NCI-H128 (cell line): ENCODE measurements around the gene SLFN13.
"Not testable (repeated sequence)": the region's sequence is repeated elsewhere in the genome, so short reads cannot be mapped to it uniquely, and the experiment has no call there.

Experiments used
- DNase-seq: peaks from one replicate; lab custom pipeline; 2025; ENCODE audit not compliant: unreplicated experiment; lab: John Stamatoyannopoulos, UW

Gene SLFN13

GRCh38 chr17:35432176-35433074 lies 16.1 kb downstream of the SLFN13 start, which contains the start of gene SLFN12:
Gene SLFN12 (minus strand): TSS chr17:35432500. CDS start chr17:35423028, 9,472 bp downstream.
- DNase-seq, result no peak

DNA sequence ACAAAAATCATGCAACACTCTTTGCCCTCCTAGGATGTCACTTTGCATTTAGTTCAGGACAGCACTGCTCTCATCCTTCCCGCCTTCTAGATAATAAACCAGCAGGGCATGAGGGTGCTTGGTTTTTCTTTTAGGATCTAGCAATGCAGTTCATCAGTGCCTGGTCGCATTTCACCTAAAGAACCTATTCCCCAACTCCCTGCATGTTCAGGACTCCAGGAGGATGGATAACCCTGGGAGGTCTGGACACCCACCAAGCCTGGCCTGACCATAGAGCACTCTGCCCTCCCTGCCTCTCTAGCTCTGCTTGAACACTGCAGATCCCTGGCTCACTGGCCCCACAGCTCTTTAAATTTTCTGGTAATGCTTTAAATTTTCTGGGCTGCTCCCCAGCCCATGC lies 18.9 kb downstream of the SLFN13 start:
- no peak for DNase-seq

DNA sequence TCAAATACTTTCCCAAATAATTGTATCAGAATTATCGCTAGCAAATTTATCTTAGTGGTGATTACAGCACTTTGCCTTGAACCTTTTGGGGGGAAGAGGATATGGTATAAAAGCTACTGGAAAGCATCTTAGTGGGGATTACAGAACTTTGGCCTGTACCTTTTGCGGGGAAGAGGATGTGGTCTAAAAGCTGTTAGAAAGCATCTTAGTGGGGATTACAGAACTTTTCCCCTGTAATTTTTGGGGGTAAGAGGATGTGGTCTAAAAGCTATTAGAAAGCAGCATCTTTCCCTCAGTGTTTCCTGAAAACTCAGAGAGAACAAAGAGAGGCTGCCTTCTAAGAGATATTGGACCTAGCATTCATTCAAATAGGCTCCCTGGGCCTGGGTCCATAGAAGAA lies 20.3 kb downstream of the SLFN13 start:
- no peak for DNase-seq

- DNase-seq, result no peak
These were observed 24.8 kb downstream of the SLFN13 start for GRCh38 chr17:35423761-35424160.

GRCh38 chr17:35421069-35421468 lies 27.5 kb downstream of the SLFN13 start:
- DNase-seq, result not testable (repeated sequence)

GRCh38 chr17:35416659-35417058 lies 31.9 kb downstream of the SLFN13 start:
- DNase-seq, result no peak

DNA sequence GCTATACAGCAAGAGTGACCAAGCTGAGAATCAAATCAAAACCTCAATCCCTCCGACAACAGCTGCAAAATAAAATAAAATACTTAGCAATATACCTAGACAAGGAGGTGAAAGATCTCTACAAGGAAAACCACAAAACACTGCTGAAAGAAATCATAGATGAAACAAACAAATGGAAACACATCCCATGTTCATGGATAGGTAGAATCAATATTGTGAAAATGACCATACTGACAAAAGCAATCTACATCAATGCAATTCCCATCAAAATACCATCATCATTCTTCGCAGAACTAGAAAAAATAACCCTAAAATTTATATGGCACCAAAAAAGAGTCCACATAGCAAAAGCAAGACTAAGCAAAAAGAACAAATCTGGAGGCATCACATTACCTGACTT lies 33.9 kb downstream of the SLFN13 start:
- DNase-seq, result not testable (repeated sequence)

DNA sequence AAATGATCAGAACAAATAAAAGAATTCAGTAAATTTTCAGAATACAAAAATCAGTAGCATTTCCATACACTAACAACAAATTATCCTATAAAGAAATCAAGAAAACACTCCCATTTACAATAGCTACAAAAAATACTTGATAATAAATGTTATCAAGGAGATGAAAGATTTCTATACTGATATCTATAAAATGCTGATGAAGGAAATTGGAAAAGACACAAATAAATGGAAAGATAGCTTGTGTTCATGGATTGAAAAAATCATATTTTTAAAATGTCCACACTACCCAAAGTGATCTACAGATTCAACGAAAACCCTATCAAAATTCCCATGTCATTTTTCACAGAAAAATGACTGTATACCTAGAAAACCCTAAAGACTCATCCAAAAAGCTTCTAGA lies 34.3 kb downstream of the SLFN13 start:
- DNase-seq, result no peak

- no peak for DNase-seq
These were observed 41.0 kb downstream of the SLFN13 start for GRCh38 chr17:35407531-35407930.

GRCh38 chr17:35406568-35406967 lies 42.0 kb downstream of the SLFN13 start:
- DNase-seq, result no peak

DNA sequence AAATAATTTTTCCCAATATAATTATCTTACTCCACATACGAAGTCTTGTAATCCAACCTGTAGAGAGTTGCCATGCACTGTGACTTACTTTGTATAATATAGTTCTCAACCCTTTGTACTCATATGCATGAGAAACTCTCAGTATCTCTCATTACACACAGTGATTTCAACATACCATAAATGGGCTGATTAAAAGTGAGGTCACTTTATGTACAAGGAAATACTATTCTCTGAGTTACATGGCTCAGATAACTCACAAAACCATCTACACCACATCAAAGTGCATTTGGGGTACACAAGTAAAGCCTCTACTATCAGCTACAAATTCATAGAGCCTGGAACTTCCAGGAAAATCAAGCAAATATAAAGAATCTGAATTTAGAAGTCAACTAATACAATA lies 44.2 kb downstream of the SLFN13 start:
- DNase-seq, result no peak

- DNase-seq, result not testable (repeated sequence)
These were observed 54.8 kb downstream of the SLFN13 start for GRCh38 chr17:35393783-35394182.

DNA sequence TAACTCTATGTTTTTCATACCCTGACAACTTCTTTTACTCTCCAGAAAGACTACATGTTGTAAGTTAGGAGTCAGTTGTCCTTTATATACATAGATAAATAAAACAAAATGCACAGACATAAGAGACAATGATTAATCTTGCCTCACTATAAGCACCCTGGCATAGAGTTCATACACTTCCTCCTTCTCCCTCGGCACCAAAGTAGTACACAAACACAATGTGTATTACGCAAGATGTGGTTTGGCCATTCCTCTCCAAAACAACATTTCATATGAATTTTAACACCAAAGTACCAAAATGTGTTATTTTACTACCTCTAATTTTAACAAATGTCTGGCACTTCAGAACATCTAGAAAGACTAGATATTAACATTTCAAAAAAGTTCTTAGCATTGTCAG lies 57.9 kb downstream of the SLFN13 start:
- DNase-seq, result no peak

DNA sequence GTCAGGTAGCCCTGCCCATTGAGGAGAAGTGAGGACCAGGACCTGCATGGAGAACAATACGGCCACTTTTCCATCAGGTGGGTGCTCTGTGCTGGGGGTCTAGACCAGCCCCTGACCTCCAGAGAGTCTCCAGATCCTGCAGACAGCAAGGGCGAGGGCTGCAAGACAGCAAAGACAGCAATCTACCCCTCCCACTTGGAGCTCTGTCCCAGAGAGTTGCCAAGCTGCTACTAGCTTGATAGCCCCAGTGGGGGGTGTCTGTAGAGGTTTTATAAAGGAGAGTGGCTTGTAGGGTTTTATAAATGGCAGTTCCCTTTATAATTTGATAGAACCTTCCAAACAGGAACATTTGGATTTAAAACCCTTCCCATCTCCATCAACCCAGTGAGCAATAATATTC lies 58.4 kb downstream of the SLFN13 start:
- DNase-seq, result no peak

GRCh38 chr17:35387496-35387895 lies 61.1 kb downstream of the SLFN13 start:
- DNase-seq, result no peak
